K562 (cell line): ENCODE results near the gene CCNT2. TPM values are rescaled to one million over a fixed set of nuclear protein-coding genes. Genes with fewer than 3 reads are reported as not detected.

ENCODE experiments used
- ARID4B ChIP-seq: sonication (generic); formaldehyde crosslinking; IDR thresholded peaks from 2 replicates; pipeline ENCODE4 v1.8.0; 2022; ENCODE audit warnings: mild to moderate bottlenecking, missing genetic modification reagents
- ARNT ChIP-seq, 2 experiments: fragments of 450-650 bp; IDR thresholded peaks; 2 replicates each; pipeline ENCODE4 v1.6.1; 2016; ENCODE audit warnings: mild to moderate bottlenecking in 1 of 2
- BMI1 ChIP-seq: fragments of 150-350 bp; IDR thresholded peaks from 2 replicates; pipeline ENCODE4 v1.6.1; 2014; ENCODE audit warnings: low read length
- CGGBP1 ChIP-seq: fragments of 250-450 bp; sonication (Bioruptor Pico); IDR thresholded peaks from 2 replicates; pipeline ENCODE4 v1.9.0; 2021; ENCODE audit warnings: mild to moderate bottlenecking
- DMBX1 ChIP-seq: fragments of 250-450 bp; sonication (Bioruptor Pico); IDR thresholded peaks from 2 replicates; pipeline ENCODE4 v1.8.0; 2022; ENCODE audit warnings: inconsistent platforms, mild to moderate bottlenecking, moderate library complexity, borderline replicate concordance
- FOS ChIP-seq: IDR thresholded peaks from 3 replicates; pipeline ENCODE4 v1.6.1; 2011; ENCODE audit not compliant: insufficient read length; ENCODE audit errors: extremely low read depth
- MCM2 ChIP-seq: fragments of 450-650 bp; IDR thresholded peaks from 2 replicates; pipeline ENCODE4 v1.6.1; 2017; ENCODE audit warnings: low read depth, mild to moderate bottlenecking
- PHF8 ChIP-seq: fragments of 200-600 bp; sonication (generic); IDR thresholded peaks from 2 replicates; pipeline ENCODE4 v1.6.1; 2012; ENCODE audit warnings: mixed run types, mild to moderate bottlenecking, inconsistent platforms, low read length, moderate library complexity, borderline replicate concordance
- POLR2AphosphoS2 ChIP-seq: IDR thresholded peaks from 2 replicates; pipeline ENCODE4 v1.6.1; 2012; ENCODE audit warnings: low read length, improper control_type of control experiment
- SETDB1 ChIP-seq: IDR thresholded peaks from one replicate; pipeline ENCODE4 v1.6.1; 2012; ENCODE audit warnings: low read length, control low read depth, inconsistent platforms
- STAT5B ChIP-seq: fragments of 250-450 bp; sonication (Bioruptor Pico); IDR thresholded peaks from 2 replicates; pipeline ENCODE4 v1.8.0; 2021; ENCODE audit warnings: mild to moderate bottlenecking, inconsistent platforms
- TGIF2 ChIP-seq: sonication (generic); formaldehyde crosslinking; IDR thresholded peaks from 2 replicates; pipeline ENCODE4 v1.8.1; 2022; ENCODE audit warnings: mild to moderate bottlenecking, missing genetic modification reagents, moderate library complexity
- USF2 ChIP-seq: sonication (generic); formaldehyde crosslinking; IDR thresholded peaks from 2 replicates; pipeline ENCODE4 v1.5.0; 2020; ENCODE audit warnings: missing genetic modification reagents
- VEZF1 ChIP-seq: fragments of 200-800 bp; sonication (Bioruptor generic); IDR thresholded peaks from 2 replicates; pipeline ENCODE4 v1.6.1; 2017; ENCODE audit warnings: missing genetic modification characterization, missing compliant biosample characterization
- ZKSCAN3 ChIP-seq: fragments of 250-450 bp; sonication (Bioruptor Pico); IDR thresholded peaks from 2 replicates; pipeline ENCODE4 v1.4.0; 2020
- ZNF224 ChIP-seq: sonication (generic); formaldehyde crosslinking; IDR thresholded peaks from 2 replicates; pipeline ENCODE4 v1.8.0; 2022; ENCODE audit warnings: mild to moderate bottlenecking, missing genetic modification reagents
- ZNF232 ChIP-seq: sonication (generic); formaldehyde crosslinking; IDR thresholded peaks from 2 replicates; pipeline ENCODE4 v1.8.0; 2022; ENCODE audit warnings: mild to moderate bottlenecking, missing genetic modification reagents
- ZNF444 ChIP-seq: fragments of 250-450 bp; sonication (Bioruptor Pico); IDR thresholded peaks from 2 replicates; pipeline ENCODE4 v1.4.0; 2020; ENCODE audit warnings: mild to moderate bottlenecking, moderate library complexity
- ZNF639 ChIP-seq, 2 experiments: fragments of 200-800 bp in 1 of 2; sonication (Bioruptor generic) in 1 of 2; sonication (generic) in 1 of 2; formaldehyde crosslinking in 1 of 2; IDR thresholded peaks in 1 of 2; conservative IDR thresholded peaks in 1 of 2; 2 replicates each; pipeline versions ENCODE4 v1.5.0 to v1.6.1; 2016 to 2020; ENCODE audit warnings: missing compliant biosample characterization in 1 of 2, missing genetic modification characterization in 1 of 2, missing genetic modification reagents in 1 of 2
- ZNF699 ChIP-seq: fragments of 250-450 bp; sonication (Bioruptor Pico); IDR thresholded peaks from 2 replicates; pipeline ENCODE4 v1.8.0; 2021; ENCODE audit warnings: mild to moderate bottlenecking, moderate library complexity; ENCODE audit not compliant: insufficient replicate concordance
- ZZZ3 ChIP-seq: fragments of 450-650 bp; IDR thresholded peaks from 2 replicates; pipeline ENCODE4 v1.6.1; 2016; ENCODE audit warnings: antibody characterized with exemption, mild to moderate bottlenecking, moderate library complexity
- polyA plus RNA-seq, 8 experiments: library from polyadenylated mRNA; depleted of rRNA in 4 of 8; stranded (reverse) in 5 of 8; unstranded in 3 of 8; fragments of >200 nt; fragmentation: Nextera tagmentation in 2 of 8; fragmentation: Illumina TruSeq in 1 of 8; extraction: Ambion mirVana in 2 of 8; extraction: Trizol in 1 of 8; gene quantifications; 2 replicates each; pipeline versions ENCODE4 v1.2.1 to v1.2.3, GENCODE V29; 2011 to 2014; ENCODE audit warnings: inconsistent platforms in 1 of 8, missing spikeins in 1 of 8
- total RNA-seq, 7 experiments: library from RNA; depleted of rRNA in 6 of 7; stranded (reverse); fragments of >200 nt in 6 of 7; fragmentation: Illumina TruSeq in 2 of 7; extraction: Trizol in 2 of 7; gene quantifications; 2 replicates each; pipeline versions ENCODE4 v1.2.1 to v1.2.3, GENCODE V29; 2011 to 2021; ENCODE audit warnings: low replicate concordance in 1 of 7

CCNT2 gene
- total and polyA plus RNA-seq, 9 of the 15 experiments (the other 6 are each of a cell fraction or from before 2014, with no cell fraction given) = 12.6 to 30.0 (median 22.7) TPM

GRCh38 chr2:134917888-134918525, 615 bp upstream of the CCNT2 start (continued):
- no peak for TF ChIP-seq FOS
- TF ChIP-seq CGGBP1 (CRISPR knock-in tag) = no peak
- no peak for TF ChIP-seq STAT5B (CRISPR knock-in tag)
- TF ChIP-seq ARNT (IDR thresholded peaks at IDR 0.05) = no peak
- TF ChIP-seq MCM2 = no peak
- TF ChIP-seq DMBX1 (CRISPR knock-in tag) = no peak
- TF ChIP-seq PHF8 = peak; percentile 65
- no peak for TF ChIP-seq ZKSCAN3 (CRISPR knock-in tag)
- TF ChIP-seq TGIF2 (CRISPR knock-in tag) = no peak
- peak; percentile 43; the same call in 1 of the 2 replicates for TF ChIP-seq ARID4B
- TF ChIP-seq POLR2AphosphoS2 = no peak
- no peak for TF ChIP-seq ZNF224 (CRISPR knock-in tag)
- TF ChIP-seq USF2 (CRISPR knock-in tag) = no peak
- no peak for TF ChIP-seq ZNF444 (CRISPR knock-in tag)
- TF ChIP-seq ZZZ3 = no peak
- TF ChIP-seq ZNF232 (CRISPR knock-in tag) = no peak
- TF ChIP-seq ZNF639 (CRISPR knock-in tag; conservative IDR thresholded peaks at IDR 0.05 in 1 of 2, IDR thresholded peaks at IDR 0.05 in 1 of 2) = no peak
- no peak for TF ChIP-seq SETDB1
- TF ChIP-seq ZNF699 (CRISPR knock-in tag) = no peak
- TF ChIP-seq BMI1 = no peak
- no peak for TF ChIP-seq VEZF1 (CRISPR knock-in tag)
